Astrocyte (in vitro differentiated cells and primary cell): ENCODE data around the gene PALLD. TPM values are rescaled to one million over a fixed set of nuclear protein-coding genes. Genes with fewer than 3 reads are reported as not detected.
A peak's percentile ranks its signal among the peaks of the same experiment; 100 is the strongest.

Source experiments
- DNase-seq: peaks from one replicate; pipeline ENCODE4 v3.0.0-alpha.2; 2010; ENCODE audit warnings: low read depth
- FAIRE-seq: peaks from 2 replicates; lab custom pipeline; 2011; peaks lifted over from hg19 to GRCh38; lab: Jason Lieb, UNC
- H2AFZ ChIP-seq: 2 replicates; pipeline ENCODE4 v1.6.0; 2012; ENCODE audit warnings: low read depth, low read length, inconsistent platforms
- H3K27ac ChIP-seq: 2 replicates; pipeline ENCODE4 v1.5.1; 2011; ENCODE audit warnings: low read depth, low read length, inconsistent platforms
- H3K27me3 ChIP-seq: 2 replicates; pipeline ENCODE4 v1.6.0; 2011; ENCODE audit warnings: low read length, inconsistent platforms; ENCODE audit not compliant: insufficient read depth
- H3K36me3 ChIP-seq: 2 replicates; pipeline ENCODE4 v1.5.1; 2011; ENCODE audit warnings: low read length, inconsistent platforms; ENCODE audit not compliant: insufficient read depth
- H3K4me1 ChIP-seq: 2 replicates; pipeline ENCODE4 v1.5.1; 2011; ENCODE audit warnings: low read length, inconsistent platforms; ENCODE audit not compliant: insufficient read depth
- H3K4me2 ChIP-seq: 2 replicates; pipeline ENCODE4 v1.6.0; 2012; ENCODE audit warnings: low read length, inconsistent platforms
- H3K4me3 ChIP-seq: 2 replicates; pipeline ENCODE4 v1.5.1; 2011; ENCODE audit warnings: low read depth, mild to moderate bottlenecking, low read length, inconsistent platforms; ENCODE audit not compliant: insufficient read depth
- H3K79me2 ChIP-seq: 2 replicates; pipeline ENCODE4 v1.6.0; 2012; ENCODE audit warnings: mild to moderate bottlenecking, low read length, inconsistent platforms; ENCODE audit not compliant: insufficient read depth
- H3K9ac ChIP-seq: 2 replicates; pipeline ENCODE4 v1.6.0; 2012; ENCODE audit warnings: mild to moderate bottlenecking, low read length, inconsistent platforms
- H3K9me3 ChIP-seq: 2 replicates; pipeline ENCODE4 v1.5.1; 2012; ENCODE audit warnings: low read depth, mild to moderate bottlenecking, low read length, inconsistent platforms; ENCODE audit not compliant: insufficient read depth
- H4K20me1 ChIP-seq: 2 replicates; pipeline ENCODE4 v1.6.0; 2012; ENCODE audit warnings: low read length, inconsistent platforms; ENCODE audit not compliant: insufficient read depth
- H3K27ac Mint-ChIP-seq: one replicate; pipeline ENCODE4 v1.8.0; 2021; ENCODE audit warnings: mild to moderate bottlenecking, mixed read lengths; ENCODE audit not compliant: unreplicated experiment
- H3K27me3 Mint-ChIP-seq: one replicate; pipeline ENCODE4 v1.8.0; 2021; ENCODE audit warnings: low read depth, mixed read lengths; ENCODE audit not compliant: unreplicated experiment
- H3K36me3 Mint-ChIP-seq: one replicate; pipeline ENCODE4 v1.8.0; 2021; ENCODE audit warnings: low read depth, mixed read lengths; ENCODE audit not compliant: unreplicated experiment
- H3K4me1 Mint-ChIP-seq: one replicate; pipeline ENCODE4 v1.8.0; 2021; ENCODE audit warnings: low read depth, mixed read lengths; ENCODE audit not compliant: unreplicated experiment
- H3K4me3 Mint-ChIP-seq: one replicate; pipeline ENCODE4 v1.8.0; 2021; ENCODE audit warnings: mild to moderate bottlenecking, moderate library complexity, mixed read lengths; ENCODE audit not compliant: unreplicated experiment
- H3K9me3 Mint-ChIP-seq: one replicate; pipeline ENCODE4 v1.8.0; 2021; ENCODE audit warnings: mild to moderate bottlenecking, mixed read lengths; ENCODE audit not compliant: unreplicated experiment
- CTCF ChIP-seq: IDR thresholded peaks from 2 replicates; pipeline ENCODE4 v1.5.1; 2011; ENCODE audit warnings: low read depth, mild to moderate bottlenecking, inconsistent platforms, low read length, moderate library complexity; ENCODE audit not compliant: insufficient read depth
- EZH2 ChIP-seq: IDR thresholded peaks from 2 replicates; pipeline ENCODE4 v1.6.1; 2012; ENCODE audit warnings: mild to moderate bottlenecking, low read length, inconsistent platforms; ENCODE audit not compliant: insufficient read depth
- total RNA-seq: library from RNA; stranded (reverse); gene quantifications from 2 replicates; pipeline ENCODE4 v1.2.1, GENCODE V29; 2021

The PALLD gene
- total RNA-seq, 1 donor from 2014 or later: 498 TPM

- Histone ChIP-seq H3K27me3 (no peaks in the 10 kb centered on the region), H3K4me2 (no peak overlapping the region), H2AFZ (no peak overlapping the region), H3K4me3 (no peak overlapping the region), H4K20me1 (no peaks in the 10 kb centered on the region), H3K4me1 (peaks cover 20% of the 10 kb centered on the region), H3K36me3 (no peaks in the 10 kb centered on the region), H3K9me3 (no peaks in the 10 kb centered on the region), H3K27ac (no peak overlapping the region), H3K9ac (no peak overlapping the region), H3K79me2 (no peaks in the 10 kb centered on the region)
- TF ChIP-seq CTCF: no peak
- TF ChIP-seq EZH2: no peak
- Mint-ChIP-seq H3K4me1 (peaks cover 37% of the 10 kb centered on the region), H3K36me3 (no peaks in the 10 kb centered on the region), H3K9me3 (no peaks in the 10 kb centered on the region), H3K27me3 (no peaks in the 10 kb centered on the region), H3K4me3 (no peak overlapping the region), H3K27ac (no peak overlapping the region)
- DNase-seq (no peak), FAIRE-seq (no peak)
Measured at GRCh38 chr4:168600796-168601583, 104.1 kb downstream of the PALLD start.

- Histone ChIP-seq H3K9ac (no peak overlapping the region), H2AFZ (no peak overlapping the region), H3K4me1 (peaks cover 20% of the 10 kb centered on the region), H3K4me2 (no peak overlapping the region), H3K27ac (no peak overlapping the region), H3K27me3 (no peaks in the 10 kb centered on the region), H3K36me3 (no peaks in the 10 kb centered on the region), H3K4me3 (no peak overlapping the region), H3K79me2 (no peaks in the 10 kb centered on the region), H3K9me3 (no peaks in the 10 kb centered on the region), H4K20me1 (no peaks in the 10 kb centered on the region)
- Mint-ChIP-seq H3K27ac (peak overlapping the region; percentile 51), H3K4me1 (peaks cover 39% of the 10 kb centered on the region), H3K27me3 (no peaks in the 10 kb centered on the region), H3K4me3 (no peak overlapping the region), H3K9me3 (no peaks in the 10 kb centered on the region), H3K36me3 (no peaks in the 10 kb centered on the region)
- no peak for TF ChIP-seq CTCF
- TF ChIP-seq EZH2: no peak
- FAIRE-seq (no peak), DNase-seq (no peak)
Measured at GRCh38 chr4:168601899-168602298, 105.0 kb downstream of the PALLD start.
